ENCODE results near the gene OMG. TPM values are rescaled to one million over a fixed set of nuclear protein-coding genes. Genes with fewer than 3 reads are reported as not detected.

OMG gene
- total and polyA plus RNA-seq, 8 donors, result 3.1 to 10.7 (median 4.8) TPM

GRCh38 chr17:31328160-31328535 lies 31.1 kb upstream of the OMG start:
- Histone ChIP-seq H3K27ac (no peak overlapping the region), H3K9me3 (no peaks in the 10 kb centered on the region), H3K36me3 (peaks cover 0 to 32% of the 10 kb centered on the region in 2 donors), H3K4me1 (peaks cover 0 to under 1% of the 10 kb centered on the region in 2 donors), H3K4me3 (no peak overlapping the region), H3K27me3 (no peaks in the 10 kb centered on the region)
- ATAC-seq (no peak), DNase-seq (no peak)
- TF ChIP-seq CTCF (IDR thresholded peaks at IDR 0.05), result no peak
- intact Hi-C loops (cut with DNase I), result loop anchor here in 1 of 2 donors (10.0 kb wide), 1 partner anchor 63 kb away; no protein-coding TSS in a partner anchor

GRCh38 chr17:31327534-31328159 lies 30.6 kb upstream of the OMG start:
- TF ChIP-seq CTCF (IDR thresholded peaks at IDR 0.05), result no peak
- ATAC-seq (no peak), DNase-seq (no peak)
- H3K27me3 ChIP-seq, result no peaks in the 10 kb centered on the region
- intact Hi-C loops (cut with DNase I), result loop anchor here in 1 of 2 donors (10.0 kb wide), 1 partner anchor 63 kb away; no protein-coding TSS in a partner anchor
- H3K9me3 ChIP-seq, result no peaks in the 10 kb centered on the region
- peaks cover 0 to 32% of the 10 kb centered on the region in 2 donors for H3K36me3 ChIP-seq
- no peak overlapping the region for H3K27ac ChIP-seq
- H3K4me1 ChIP-seq, result peaks cover 0 to 4% of the 10 kb centered on the region in 2 donors
- H3K4me3 ChIP-seq, result no peak overlapping the region

GRCh38 chr17:31323551-31323950 lies 26.5 kb upstream of the OMG start:
- H3K9me3 ChIP-seq, result no peaks in the 10 kb centered on the region
- H3K27ac ChIP-seq, result no peak overlapping the region
- DNase-seq, result no peak
- TF ChIP-seq CTCF (IDR thresholded peaks at IDR 0.05), result no peak
- no peaks in the 10 kb centered on the region for H3K27me3 ChIP-seq
- H3K4me3 ChIP-seq, result no peak overlapping the region
- peaks cover 0 to 30% of the 10 kb centered on the region in 2 donors for H3K36me3 ChIP-seq
- peaks cover 0 to 23% of the 10 kb centered on the region in 2 donors for H3K4me1 ChIP-seq
- intact Hi-C loops (cut with DNase I), result loop anchor here in 1 of 2 donors (10.0 kb wide), 1 partner anchor 59 kb away; no protein-coding TSS in a partner anchor
- ATAC-seq, result no peak

- no peak for ATAC-seq
- intact Hi-C loops (cut with DNase I), result loop anchor here in 1 of 2 donors (10.0 kb wide), 1 partner anchor 57 kb away; no protein-coding TSS in a partner anchor
- peaks cover 0 to 37% of the 10 kb centered on the region in 2 donors for H3K4me1 ChIP-seq
- no peaks in the 10 kb centered on the region for H3K9me3 ChIP-seq
- no peak for DNase-seq
- peaks cover 0 to 15% of the 10 kb centered on the region in 2 donors for H3K36me3 ChIP-seq
- peak overlapping the region; percentile 11 to 90 for H3K27ac ChIP-seq
- H3K4me3 ChIP-seq, result no peak overlapping the region
- no peak for TF ChIP-seq CTCF (IDR thresholded peaks at IDR 0.05)
- no peaks in the 10 kb centered on the region for H3K27me3 ChIP-seq
Measured at GRCh38 chr17:31321966-31322365, 24.9 kb upstream of the OMG start.

- Histone ChIP-seq H3K4me3 (peak within 1 kb of the TSS; percentile 3 to 33), H3K27ac (peak within 1 kb of the TSS; percentile 82 to 90), H3K27me3 (no peaks in the 10 kb centered on the region), H3K4me1 (peaks cover 0 to 42% of the 10 kb centered on the region in 2 donors), H3K9me3 (no peaks in the 10 kb centered on the region), H3K36me3 (peaks cover 0 to 10% of the 10 kb centered on the region in 2 donors)
- DNase-seq, result peak in 2 of 4 donors; percentile 11 to 72
- intact Hi-C loops (cut with DNase I), result loop anchor here in 1 of 2 donors (10.0 kb wide), 1 partner anchor 57 kb away; no protein-coding TSS in a partner anchor
- TF ChIP-seq CTCF (IDR thresholded peaks at IDR 0.05), result no peak
- peak; percentile 77 for ATAC-seq
Measured at GRCh38 chr17:31321481-31321880, 24.4 kb upstream of the OMG start, which contains the start of gene EVI2A. TSS of gene EVI2A (minus strand) at chr17:31321622. CDS start at chr17:31319013, 2,609 bp downstream.
